CMK (cell line): Measurements from ENCODE around the gene PHF5A.

Source experiments
- DNase-seq: peaks from one replicate; pipeline ENCODE4 v3.0.0-alpha.2; 2010; ENCODE audit warnings: low read depth

Gene PHF5A

DNA sequence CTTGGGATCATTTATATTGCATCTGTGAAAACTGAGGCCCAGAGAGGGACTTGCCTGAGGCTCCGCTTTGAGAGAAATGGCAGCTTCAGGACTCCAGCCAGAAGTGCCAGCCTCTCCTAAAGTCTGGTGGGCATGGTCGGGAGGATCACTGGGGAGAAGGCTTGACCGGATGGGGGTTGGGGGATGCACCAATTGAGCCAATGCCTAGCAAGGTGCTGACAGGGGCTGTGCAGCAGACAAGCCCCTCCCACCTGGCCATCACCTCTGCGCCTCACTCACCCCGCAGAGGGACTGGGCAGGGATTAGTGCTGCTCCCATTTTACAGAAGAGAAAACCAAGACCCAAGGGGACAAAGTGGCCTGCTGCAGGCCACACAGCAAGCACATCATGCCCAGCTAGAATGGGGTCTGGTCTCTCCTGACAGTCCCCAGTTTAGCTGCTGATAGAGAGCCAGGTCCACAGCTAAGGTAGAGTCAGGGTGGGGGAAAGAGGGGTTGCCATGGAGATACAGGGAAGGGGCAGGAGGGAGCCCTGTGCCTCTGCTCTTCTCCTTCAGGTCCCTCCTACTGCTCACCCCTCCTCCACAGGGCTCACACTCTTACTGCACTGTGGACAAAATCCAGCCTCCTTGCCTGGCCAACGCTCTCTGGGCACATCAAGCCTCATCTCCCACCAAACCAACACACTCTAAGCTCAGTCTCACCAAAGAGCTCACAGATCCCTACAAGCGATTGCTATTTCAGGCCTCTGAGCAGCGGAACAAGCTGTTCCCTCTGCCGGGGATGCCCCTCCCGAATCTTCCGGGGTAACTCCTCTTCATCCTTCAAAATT, 57.3 kb downstream of the PHF5A start:
- DNase-seq = no peak

DNA sequence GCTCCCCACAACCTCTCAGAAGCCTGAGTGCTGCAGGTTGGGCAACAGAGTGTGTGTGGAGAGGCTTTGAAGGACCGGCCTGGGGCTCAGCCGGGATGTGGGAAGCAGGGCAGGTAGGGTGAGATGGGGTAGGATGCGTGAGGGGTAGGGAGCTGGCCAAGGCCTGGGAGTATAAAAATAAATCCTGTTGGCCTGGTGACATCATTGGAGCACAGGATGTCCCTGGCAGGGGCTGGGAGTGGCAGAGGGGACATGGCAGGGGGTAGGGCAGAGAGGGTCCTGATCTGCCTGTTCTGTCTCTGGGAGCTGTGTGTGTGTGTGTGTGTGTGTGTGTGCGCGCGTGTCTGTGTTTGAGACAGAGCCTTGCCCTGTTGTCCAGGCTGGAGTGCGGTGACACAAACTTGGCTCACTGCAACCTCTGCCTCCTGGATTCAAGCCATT, 58.2 kb downstream of the PHF5A start:
- DNase-seq = no peak
